ENCODE results near the gene HIF1A.

DNA sequence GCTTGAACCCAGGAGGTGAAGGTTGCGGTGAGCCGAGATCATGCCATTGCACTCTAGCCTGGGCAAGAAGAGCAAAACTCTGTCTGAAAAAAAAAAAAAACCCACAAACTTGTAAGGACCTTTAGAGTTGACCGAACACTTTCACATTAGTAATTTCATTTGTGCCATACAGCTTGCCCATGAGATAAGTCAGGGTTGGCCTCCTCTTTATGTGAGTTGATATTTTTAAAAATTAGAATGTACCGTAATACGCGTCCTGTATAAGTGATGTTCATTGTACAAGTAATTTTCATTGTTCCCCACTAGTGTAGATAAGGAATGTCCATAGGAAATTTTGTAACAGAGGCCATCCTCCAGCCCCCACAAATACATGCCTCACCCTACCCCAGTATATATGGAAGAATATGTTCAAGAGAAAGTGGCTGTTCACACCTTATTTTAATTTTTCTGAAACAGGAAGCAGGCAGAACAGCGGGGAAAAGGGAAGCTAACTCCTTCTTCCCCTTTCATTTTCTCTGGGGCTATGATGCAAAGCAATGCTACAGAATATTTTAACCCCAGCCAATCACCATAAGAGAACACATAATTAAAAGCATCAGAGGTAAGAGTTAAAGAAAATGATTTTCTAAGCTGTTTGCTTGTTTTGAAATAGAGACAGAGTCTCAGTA is 31.9 kb upstream of the HIF1A start:
- TF ChIP-seq, protein P1, sequence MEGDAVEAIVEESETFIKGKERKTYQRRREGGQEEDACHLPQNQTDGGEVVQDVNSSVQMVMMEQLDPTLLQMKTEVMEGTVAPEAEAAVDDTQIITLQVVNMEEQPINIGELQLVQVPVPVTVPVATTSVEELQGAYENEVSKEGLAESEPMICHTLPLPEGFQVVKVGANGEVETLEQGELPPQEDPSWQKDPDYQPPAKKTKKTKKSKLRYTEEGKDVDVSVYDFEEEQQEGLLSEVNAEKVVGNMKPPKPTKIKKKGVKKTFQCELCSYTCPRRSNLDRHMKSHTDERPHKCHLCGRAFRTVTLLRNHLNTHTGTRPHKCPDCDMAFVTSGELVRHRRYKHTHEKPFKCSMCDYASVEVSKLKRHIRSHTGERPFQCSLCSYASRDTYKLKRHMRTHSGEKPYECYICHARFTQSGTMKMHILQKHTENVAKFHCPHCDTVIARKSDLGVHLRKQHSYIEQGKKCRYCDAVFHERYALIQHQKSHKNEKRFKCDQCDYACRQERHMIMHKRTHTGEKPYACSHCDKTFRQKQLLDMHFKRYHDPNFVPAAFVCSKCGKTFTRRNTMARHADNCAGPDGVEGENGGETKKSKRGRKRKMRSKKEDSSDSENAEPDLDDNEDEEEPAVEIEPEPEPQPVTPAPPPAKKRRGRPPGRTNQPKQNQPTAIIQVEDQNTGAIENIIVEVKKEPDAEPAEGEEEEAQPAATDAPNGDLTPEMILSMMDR (conservative IDR thresholded peaks at IDR 0.05 in 1 of 2, IDR thresholded peaks at IDR 0.05 in 1 of 2; ENCODE audit: low read depth in 1 of 2, low read length in 2 of 2): no peak
- no peak for TF ChIP-seq EZH2 (IDR thresholded peaks at IDR 0.05; ENCODE audit: low read length, missing control alignments)
